ENCODE measurements around the gene C1QTNF1. TPM values are rescaled to one million over a fixed set of nuclear protein-coding genes. Genes with fewer than 3 reads are reported as not detected.
"Not testable (repeated sequence)": the region's sequence is repeated elsewhere in the genome, so short reads cannot be mapped to it uniquely, and the experiment has no call there.

C1QTNF1 gene
- polyA plus RNA-seq, 1 donor from 2014 or later, result not detected

- Mint-ChIP-seq H3K27ac (peak overlapping the region in 2 of 3 donors; percentile 63 to 79), H3K4me1 (peaks cover 9 to 11% (median 11%) of the 10 kb centered on the region in 3 donors), H3K4me3 (peak overlapping the region; percentile 79 to 94 (median 88))
- H3K36me3 Mint-ChIP-seq, H3K27me3 Mint-ChIP-seq, H3K9me3 Mint-ChIP-seq: not testable (repeated sequence)
These were observed 50.2 kb downstream of the C1QTNF1 start for GRCh38 chr17:79074121-79074648.

- H3K27ac Mint-ChIP-seq, result peak within 1 kb of the TSS; percentile 69 to 95 (median 79)
- H3K27me3 Mint-ChIP-seq, result peaks cover 4% of the 10 kb centered on the region
- H3K9me3 Mint-ChIP-seq, result no peaks in the 10 kb centered on the region
- peaks cover 9 to 11% (median 11%) of the 10 kb centered on the region in 3 donors for H3K4me1 Mint-ChIP-seq
- H3K36me3 Mint-ChIP-seq, result no peaks in the 10 kb centered on the region
- peak within 1 kb of the TSS; percentile 79 to 97 (median 92) for H3K4me3 Mint-ChIP-seq
These were observed 50.9 kb downstream of the C1QTNF1 start, which contains the start of gene ENGASE for GRCh38 chr17:79074649-79075445. Gene ENGASE (plus strand): TSS chr17:79074824. CDS start chr17:79074945, 121 bp downstream.

GRCh38 chr17:79075446-79075750 lies 51.4 kb downstream of the C1QTNF1 start:
- Mint-ChIP-seq H3K4me1 (peaks cover 9 to 11% (median 11%) of the 10 kb centered on the region in 3 donors), H3K27ac (peak overlapping the region; percentile 7 to 95 (median 69)), H3K9me3 (no peaks in the 10 kb centered on the region), H3K4me3 (peak overlapping the region; percentile 79 to 97 (median 92)), H3K36me3 (peaks cover under 1% of the 10 kb centered on the region), H3K27me3 (peaks cover 1% of the 10 kb centered on the region)

GRCh38 chr17:79075861-79076406 lies 52.0 kb downstream of the C1QTNF1 start:
- Mint-ChIP-seq H3K4me1 (peaks cover 9 to 11% (median 11%) of the 10 kb centered on the region in 3 donors), H3K36me3 (peaks cover 2% of the 10 kb centered on the region), H3K4me3 (peak overlapping the region; percentile 79 to 96 (median 89)), H3K9me3 (no peaks in the 10 kb centered on the region), H3K27ac (peak overlapping the region; percentile 7 to 69 (median 19)), H3K27me3 (no peaks in the 10 kb centered on the region)

- Mint-ChIP-seq H3K4me1 (peaks cover 9 to 11% (median 11%) of the 10 kb centered on the region in 3 donors), H3K4me3 (peak overlapping the region in 3 of 4 donors; percentile 17 to 79 (median 72)), H3K36me3 (peaks cover 2% of the 10 kb centered on the region), H3K27me3 (no peaks in the 10 kb centered on the region), H3K27ac (no peak overlapping the region), H3K9me3 (no peaks in the 10 kb centered on the region)
These were observed 53.6 kb downstream of the C1QTNF1 start for GRCh38 chr17:79077587-79077986.

GRCh38 chr17:79078476-79079190 lies 54.7 kb downstream of the C1QTNF1 start:
- H3K27me3 Mint-ChIP-seq, result no peaks in the 10 kb centered on the region
- peaks cover 2% of the 10 kb centered on the region for H3K36me3 Mint-ChIP-seq
- H3K27ac Mint-ChIP-seq, result peak overlapping the region in 1 of 3 donors; percentile 62

GRCh38 chr17:79079421-79080200 lies 55.6 kb downstream of the C1QTNF1 start:
- Mint-ChIP-seq H3K4me1 (peaks cover 7 to 9% (median 8%) of the 10 kb centered on the region in 3 donors), H3K36me3 (peaks cover 2% of the 10 kb centered on the region), H3K27me3 (no peaks in the 10 kb centered on the region), H3K9me3 (no peaks in the 10 kb centered on the region), H3K27ac (peak overlapping the region in 1 of 3 donors; percentile 23), H3K4me3 (no peak overlapping the region)

More at GRCh38 chr17:79078476-79079190, 54.7 kb downstream of the C1QTNF1 start:
- Mint-ChIP-seq H3K4me3 (peak overlapping the region in 1 of 4 donors; percentile 8), H3K9me3 (no peaks in the 10 kb centered on the region), H3K4me1 (peaks cover 9 to 11% (median 11%) of the 10 kb centered on the region in 3 donors)

GRCh38 chr17:79080349-79080748 lies 56.4 kb downstream of the C1QTNF1 start:
- Mint-ChIP-seq H3K4me3 (no peak overlapping the region), H3K27me3 (no peaks in the 10 kb centered on the region), H3K9me3 (no peaks in the 10 kb centered on the region), H3K27ac (no peak overlapping the region), H3K36me3 (peaks cover 2% of the 10 kb centered on the region), H3K4me1 (peaks cover 6 to 8% (median 7%) of the 10 kb centered on the region in 3 donors)

GRCh38 chr17:79080761-79081290 lies 56.9 kb downstream of the C1QTNF1 start:
- Mint-ChIP-seq H3K4me3 (peak overlapping the region in 1 of 4 donors; percentile 38), H3K4me1 (peaks cover 2 to 3% (median 2%) of the 10 kb centered on the region in 3 donors), H3K9me3 (no peaks in the 10 kb centered on the region), H3K36me3 (peaks cover 2% of the 10 kb centered on the region), H3K27me3 (no peaks in the 10 kb centered on the region), H3K27ac (no peak overlapping the region)

GRCh38 chr17:79081571-79082276 lies 57.8 kb downstream of the C1QTNF1 start:
- H3K9me3 Mint-ChIP-seq, result no peaks in the 10 kb centered on the region
- no peak overlapping the region for H3K4me3 Mint-ChIP-seq
- H3K4me1 Mint-ChIP-seq, result no peaks in the 10 kb centered on the region
- peak overlapping the region in 1 of 3 donors; percentile 39 for H3K27ac Mint-ChIP-seq
- H3K36me3 Mint-ChIP-seq, result peaks cover 2% of the 10 kb centered on the region
- no peaks in the 10 kb centered on the region for H3K27me3 Mint-ChIP-seq

GRCh38 chr17:79082311-79083190 lies 58.6 kb downstream of the C1QTNF1 start:
- Mint-ChIP-seq H3K4me1 (no peaks in the 10 kb centered on the region), H3K9me3 (no peaks in the 10 kb centered on the region), H3K27ac (no peak overlapping the region), H3K4me3 (no peak overlapping the region), H3K36me3 (peaks cover 2% of the 10 kb centered on the region), H3K27me3 (no peaks in the 10 kb centered on the region)

- Mint-ChIP-seq H3K27me3 (no peaks in the 10 kb centered on the region), H3K9me3 (no peaks in the 10 kb centered on the region), H3K4me1 (no peaks in the 10 kb centered on the region), H3K4me3 (no peak overlapping the region), H3K27ac (no peak overlapping the region), H3K36me3 (peaks cover 2% of the 10 kb centered on the region)
These were observed 59.4 kb downstream of the C1QTNF1 start for GRCh38 chr17:79083191-79083971.

Measured in IgD-negative memory B cell (primary cell).